ENCODE results near the gene C22orf39. TPM values are rescaled to one million over a fixed set of nuclear protein-coding genes. Genes with fewer than 3 reads are reported as not detected.
A peak's percentile ranks its signal among the peaks of the same experiment; 100 is the strongest.

C22orf39 gene
- total RNA-seq, 1 experiment from 2014 or later: 19.3 TPM

GRCh38 chr22:19479355-19480172, 32.1 kb upstream of the C22orf39 start, which contains the start of gene CDC45:
CDC45 (plus strand) TSS chr22:19479920; CDS start chr22:19479969, 49 bp downstream.
- no peak within 1 kb of the TSS for H4K8ac ChIP-seq (replicated peaks; ENCODE audit: insufficient read length, low read depth, low read length)
- H2AK5ac ChIP-seq (ENCODE audit: insufficient read length, low read length): no peak within 1 kb of the TSS
- no peak within 1 kb of the TSS for H3K23ac ChIP-seq (ENCODE audit: insufficient read length, low read depth, low read length)
- H3K9me3 ChIP-seq (ENCODE audit: control insufficient read depth, low read depth, low read length): no peaks in the 10 kb centered on the region
- H3K27ac Mint-ChIP-seq: peak within 1 kb of the TSS; percentile 99 to 100 (median 100)
- no peak within 1 kb of the TSS for H2BK15ac ChIP-seq (ENCODE audit: low read depth, low read length)
- H3K9ac ChIP-seq (ENCODE audit: extremely low read depth, insufficient read length, low read length): peak within 1 kb of the TSS; percentile 96
- peak within 1 kb of the TSS; percentile 98 for H3T11ph ChIP-seq (ENCODE audit: low read length)
- no peaks in the 10 kb centered on the region for H3K79me1 ChIP-seq (ENCODE audit: insufficient read depth, low read depth, low read length, poor library complexity, severe bottlenecking)
- peaks cover 3% of the 10 kb centered on the region for H3K4me1 ChIP-seq (ENCODE audit: insufficient read depth, low read length)
- H3K4me1 Mint-ChIP-seq: peaks cover 20% of the 10 kb centered on the region in 2 experiments
- peak within 1 kb of the TSS; percentile 99 for H3K18ac ChIP-seq (ENCODE audit: insufficient read length, low read depth, low read length)
- peak within 1 kb of the TSS; percentile 48 for H4K91ac ChIP-seq (ENCODE audit: insufficient read length, low read depth, low read length)
- peak within 1 kb of the TSS; percentile 75 for H3K4me2 ChIP-seq (ENCODE audit: insufficient read depth, insufficient read length, low read length)
- no peaks in the 10 kb centered on the region for H3K9me3 Mint-ChIP-seq
- H3K56ac ChIP-seq (ENCODE audit: insufficient read length, low read depth, low read length): peak within 1 kb of the TSS; percentile 97
- peak within 1 kb of the TSS; percentile 93 for H3K27ac ChIP-seq (ENCODE audit: insufficient read length, low read depth, low read length)
- no peaks in the 10 kb centered on the region; the same call in 1 of the 2 replicates for H3K27me3 Mint-ChIP-seq (ENCODE audit: low read depth)
- H2AFZ ChIP-seq (ENCODE audit: low read length): peak within 1 kb of the TSS; percentile 93
- DNase-seq: peak; percentile 98
- peaks cover 20% of the 10 kb centered on the region; the same call in 1 of the 2 replicates for H3K79me2 ChIP-seq (ENCODE audit: insufficient read depth, low read length)
- H2BK120ac ChIP-seq (ENCODE audit: low read depth, low read length, poor library complexity, severe bottlenecking): peak within 1 kb of the TSS; percentile 95
- H2BK12ac ChIP-seq (ENCODE audit: insufficient read length, low read depth, low read length): peak within 1 kb of the TSS; percentile 95
- H4K20me1 ChIP-seq (ENCODE audit: control insufficient read depth, insufficient read depth, insufficient read length): no peaks in the 10 kb centered on the region
- peak within 1 kb of the TSS; percentile 97 for H4K5ac ChIP-seq (ENCODE audit: insufficient read length, low read depth, low read length)
- peak within 1 kb of the TSS; percentile 98 for H3K4me3 Mint-ChIP-seq
- peak within 1 kb of the TSS; percentile 98 for H2BK5ac ChIP-seq (ENCODE audit: insufficient read length, low read length)
- H3K23me2 ChIP-seq (ENCODE audit: insufficient read length, low read depth, low read length, poor library complexity, severe bottlenecking): peaks cover 13% of the 10 kb centered on the region
- H2BK20ac ChIP-seq (ENCODE audit: low read depth, low read length, poor library complexity, severe bottlenecking): no peak within 1 kb of the TSS
- H3K27me3 ChIP-seq (ENCODE audit: insufficient read depth, low read length): no peaks in the 10 kb centered on the region
- peaks cover 15 to 35% (median 24%) of the 10 kb centered on the region in 3 experiments for H3K36me3 Mint-ChIP-seq (ENCODE audit: insufficient read depth in 1 of 3, low read depth in 3 of 3)
- WGBS (ENCODE audit: extremely low coverage, insufficient read length, low lambda C conversion rate): no CpG with 5 or more reads among the region's 50 CpGs
- TF ChIP-seq CTCF (conservative IDR thresholded peaks at IDR 0.05): no peak
- H3K4ac ChIP-seq (ENCODE audit: low read depth, low read length): no peak within 1 kb of the TSS; the same call in 1 of the 2 replicates
- H3K14ac ChIP-seq (ENCODE audit: insufficient read depth, low read length): peak within 1 kb of the TSS; percentile 98

Measured in H9 (cell line).